ENCODE results near the gene TMTC2.

Gene TMTC2

DNA sequence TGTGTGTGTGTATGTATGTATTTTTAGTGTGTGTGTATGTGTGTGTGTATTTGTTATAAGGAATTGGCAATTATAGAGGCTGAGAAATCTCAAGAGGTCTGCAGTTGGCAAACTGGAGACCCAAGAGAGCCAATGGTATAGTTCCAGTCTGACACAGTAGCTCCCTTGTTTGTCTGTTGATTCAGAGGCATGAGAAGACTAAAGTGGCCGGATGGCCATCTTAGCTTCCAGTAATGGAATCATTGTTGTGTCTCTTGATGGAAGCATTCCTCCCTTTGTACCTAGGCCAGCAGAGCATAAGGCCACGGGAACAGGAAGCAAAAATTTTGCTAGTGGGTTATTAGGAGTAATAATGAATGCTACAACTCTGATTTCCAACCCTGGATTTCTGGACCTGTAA is 460.6 kb downstream of the TMTC2 start:
- Histone ChIP-seq H3K9me3 (ENCODE audit: insufficient read depth, low read length) (no peaks in the 10 kb centered on the region), H3K4me2 (ENCODE audit: low read length) (no peak overlapping the region), H3K4me3 (ENCODE audit: low read length) (no peak overlapping the region), H3K27me3 (ENCODE audit: low read depth, low read length) (no peaks in the 10 kb centered on the region), H3K9ac (ENCODE audit: low read length) (no peak overlapping the region), H3K79me2 (ENCODE audit: low read length) (no peaks in the 10 kb centered on the region), H3K27ac (ENCODE audit: low read length) (no peak overlapping the region), H4K20me1 (ENCODE audit: insufficient read depth, low read length) (no peaks in the 10 kb centered on the region), H2AFZ (ENCODE audit: low read depth, low read length) (no peak overlapping the region), H3K36me3 (replicated peaks; ENCODE audit: low read depth, low read length) (no peaks in the 10 kb centered on the region), H3K4me1 (ENCODE audit: low read length) (no peaks in the 10 kb centered on the region)
- TF ChIP-seq EZH2phosphoT487 (IDR thresholded peaks at IDR 0.05; ENCODE audit: low read depth) (no peak), CTCF (IDR thresholded peaks at IDR 0.05; ENCODE audit: low read depth, low read length) (no peak)

GRCh38 chr12:83149987-83150386 is 463.3 kb downstream of the TMTC2 start:
- Histone ChIP-seq H4K20me1 (ENCODE audit: insufficient read depth, low read length) (no peaks in the 10 kb centered on the region), H3K27me3 (ENCODE audit: low read depth, low read length) (no peaks in the 10 kb centered on the region), H3K9ac (ENCODE audit: low read length) (no peak overlapping the region), H3K36me3 (replicated peaks; ENCODE audit: low read depth, low read length) (no peaks in the 10 kb centered on the region), H3K79me2 (ENCODE audit: low read length) (no peaks in the 10 kb centered on the region), H3K27ac (ENCODE audit: low read length) (no peak overlapping the region), H3K9me3 (ENCODE audit: insufficient read depth, low read length) (no peaks in the 10 kb centered on the region), H2AFZ (ENCODE audit: low read depth, low read length) (no peak overlapping the region), H3K4me3 (ENCODE audit: low read length) (no peak overlapping the region), H3K4me2 (ENCODE audit: low read length) (no peak overlapping the region), H3K4me1 (ENCODE audit: low read length) (peaks cover 13% of the 10 kb centered on the region)
- TF ChIP-seq EZH2phosphoT487 (IDR thresholded peaks at IDR 0.05; ENCODE audit: low read depth): no peak
- no peak for TF ChIP-seq CTCF (IDR thresholded peaks at IDR 0.05; ENCODE audit: low read depth, low read length)

DNA sequence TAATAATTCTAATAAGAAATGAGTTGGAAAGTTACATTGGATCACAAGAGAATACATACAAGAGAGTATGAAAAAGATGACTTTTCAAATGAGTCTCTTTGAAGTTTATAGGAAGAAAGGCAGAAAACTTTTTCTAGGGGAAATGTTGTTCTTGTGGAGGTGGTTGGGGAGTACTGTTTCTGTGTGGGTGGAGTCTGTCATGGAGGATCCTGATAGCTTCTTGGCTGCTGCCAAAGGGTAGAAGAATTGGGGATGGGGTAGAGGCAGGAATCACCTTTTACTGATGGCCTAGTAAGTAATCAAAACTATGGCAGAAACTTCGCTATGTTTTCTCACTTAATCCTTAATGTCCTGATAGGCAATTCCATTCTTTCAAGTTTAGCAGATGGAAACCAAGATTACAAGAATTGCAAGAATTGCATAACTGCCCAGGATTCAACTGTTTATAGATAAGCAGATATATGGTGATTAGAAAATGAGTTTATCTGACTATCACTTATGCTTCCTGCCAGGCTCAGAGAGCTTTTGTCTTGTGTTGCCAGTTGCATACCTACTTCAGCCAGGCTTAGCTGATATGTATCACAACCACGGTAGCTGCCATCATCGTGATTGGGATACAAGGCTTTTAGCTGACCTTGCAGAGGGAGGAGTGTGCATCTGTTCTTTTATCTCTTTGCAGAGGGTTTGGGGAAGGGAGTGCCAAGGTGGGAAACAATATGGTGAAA is 463.9 kb downstream of the TMTC2 start:
- no peak overlapping the region for H3K4me3 ChIP-seq (ENCODE audit: low read length)
- H3K36me3 ChIP-seq (replicated peaks; ENCODE audit: low read depth, low read length): no peaks in the 10 kb centered on the region
- H3K9ac ChIP-seq (ENCODE audit: low read length): no peak overlapping the region
- no peak overlapping the region for H3K4me2 ChIP-seq (ENCODE audit: low read length)
- H3K79me2 ChIP-seq (ENCODE audit: low read length): no peaks in the 10 kb centered on the region
- TF ChIP-seq EZH2phosphoT487 (IDR thresholded peaks at IDR 0.05; ENCODE audit: low read depth): no peak
- no peak for TF ChIP-seq CTCF (IDR thresholded peaks at IDR 0.05; ENCODE audit: low read depth, low read length)
- no peaks in the 10 kb centered on the region for H4K20me1 ChIP-seq (ENCODE audit: insufficient read depth, low read length)
- no peaks in the 10 kb centered on the region for H3K9me3 ChIP-seq (ENCODE audit: insufficient read depth, low read length)
- H2AFZ ChIP-seq (ENCODE audit: low read depth, low read length): no peak overlapping the region
- peaks cover 13% of the 10 kb centered on the region for H3K4me1 ChIP-seq (ENCODE audit: low read length)
- H3K27ac ChIP-seq (ENCODE audit: low read length): no peak overlapping the region
- no peaks in the 10 kb centered on the region for H3K27me3 ChIP-seq (ENCODE audit: low read depth, low read length)

- Histone ChIP-seq H3K4me2 (ENCODE audit: low read length) (peak overlapping the region; percentile 29; the same call in 1 of the 2 replicates), H3K4me3 (ENCODE audit: low read length) (no peak overlapping the region)
These were observed 466.5 kb downstream of the TMTC2 start for GRCh38 chr12:83153177-83153576.

More at GRCh38 chr12:83153177-83153576, 466.5 kb downstream of the TMTC2 start:
- H2AFZ ChIP-seq (ENCODE audit: low read depth, low read length): no peak overlapping the region
- peaks cover 13% of the 10 kb centered on the region for H3K4me1 ChIP-seq (ENCODE audit: low read length)
- H3K27me3 ChIP-seq (ENCODE audit: low read depth, low read length): no peaks in the 10 kb centered on the region
- H3K9me3 ChIP-seq (ENCODE audit: insufficient read depth, low read length): no peaks in the 10 kb centered on the region
- no peaks in the 10 kb centered on the region for H4K20me1 ChIP-seq (ENCODE audit: insufficient read depth, low read length)
- no peak overlapping the region for H3K9ac ChIP-seq (ENCODE audit: low read length)
- TF ChIP-seq EZH2phosphoT487 (IDR thresholded peaks at IDR 0.05; ENCODE audit: low read depth) (no peak), CTCF (IDR thresholded peaks at IDR 0.05; ENCODE audit: low read depth, low read length) (no peak)
- H3K79me2 ChIP-seq (ENCODE audit: low read length): no peaks in the 10 kb centered on the region
- H3K36me3 ChIP-seq (replicated peaks; ENCODE audit: low read depth, low read length): no peaks in the 10 kb centered on the region
- H3K27ac ChIP-seq (ENCODE audit: low read length): no peak overlapping the region
